ENCODE measurements around the gene DICER1.

DICER1 gene

GRCh38 chr14:95044463-95045105, 112.7 kb downstream of the DICER1 start:
- no peak for TF ChIP-seq CTCF (IDR thresholded peaks at IDR 0.05; ENCODE audit: low read depth, low read length)
- DNase-seq (ENCODE audit: extremely low read depth, low read depth), result no peak

GRCh38 chr14:95043732-95044462, 113.4 kb downstream of the DICER1 start:
- TF ChIP-seq CTCF (IDR thresholded peaks at IDR 0.05; ENCODE audit: low read depth, low read length), result no peak
- DNase-seq (ENCODE audit: extremely low read depth, low read depth), result no peak

- no peak for DNase-seq (ENCODE audit: extremely low read depth, low read depth)
- TF ChIP-seq CTCF (IDR thresholded peaks at IDR 0.05; ENCODE audit: low read depth, low read length), result no peak
Observed at GRCh38 chr14:95043314-95043713, 114.0 kb downstream of the DICER1 start.

- TF ChIP-seq CTCF (IDR thresholded peaks at IDR 0.05; ENCODE audit: low read depth, low read length), result no peak
- no peak for DNase-seq (ENCODE audit: extremely low read depth, low read depth)
Observed at GRCh38 chr14:95041477-95042020, 115.8 kb downstream of the DICER1 start.

GRCh38 chr14:95040708-95041476, 116.4 kb downstream of the DICER1 start:
- no peak for DNase-seq (ENCODE audit: extremely low read depth, low read depth)
- no peak for TF ChIP-seq CTCF (IDR thresholded peaks at IDR 0.05; ENCODE audit: low read depth, low read length)

GRCh38 chr14:95039993-95040348, 117.4 kb downstream of the DICER1 start:
- DNase-seq (ENCODE audit: extremely low read depth, low read depth), result no peak
- no peak for TF ChIP-seq CTCF (IDR thresholded peaks at IDR 0.05; ENCODE audit: low read depth, low read length)

All from AG09319 (cell line).